Gastrocnemius medialis (tissue), 4 donors: ENCODE data around the gene RGS19. TPM values are rescaled to one million over a fixed set of nuclear protein-coding genes. Genes with fewer than 3 reads are reported as not detected.

Experiments used
- ATAC-seq, 2 donors: fragments of 150-250 bp; one replicate each; pipeline ENCODE4 v1.9.1; 2016
- DNase-seq, 2 donors: peaks; one replicate each; pipeline ENCODE4 v3.0.0-alpha.2; 2019
- H3K27ac ChIP-seq, 4 donors: fragments of 200-600 bp; sonication (generic); 1 replicate in 1 of 4; 2 replicates in 3 of 4; pipeline ENCODE4 v1.5.1; 2016 to 2018; ENCODE audit warnings: mild to moderate bottlenecking in 2 of 4, moderate library complexity in 1 of 4
- H3K27me3 ChIP-seq, 3 donors: fragments of 200-600 bp; sonication (generic) in 2 of 3; 1 replicate in 1 of 3; 2 replicates in 2 of 3; pipeline versions ENCODE4 v1.5.1 to v1.6.0; 2016 to 2019; ENCODE audit warnings: mild to moderate bottlenecking in 1 of 3, moderate library complexity in 1 of 3
- H3K36me3 ChIP-seq, 2 donors: fragments of 200-600 bp; sonication (generic) in 1 of 2; one replicate each; pipeline ENCODE4 v1.5.1; 2017 to 2018
- H3K4me1 ChIP-seq, 2 donors: fragments of 200-600 bp; sonication (generic) in 1 of 2; one replicate each; pipeline ENCODE4 v1.5.1; 2016 to 2017; ENCODE audit warnings: mild to moderate bottlenecking in 2 of 2
- H3K4me3 ChIP-seq, 4 donors: fragments of 200-600 bp; sonication (generic) in 3 of 4; 1 replicate in 1 of 4; 2 replicates in 3 of 4; pipeline ENCODE4 v1.5.1; 2016 to 2019; ENCODE audit warnings: mild to moderate bottlenecking in 2 of 4
- H3K9me3 ChIP-seq, 3 donors: fragments of 200-600 bp; sonication (generic) in 2 of 3; 1 replicate in 1 of 3; 2 replicates in 2 of 3; pipeline ENCODE4 v1.5.1; 2016 to 2019
- CTCF ChIP-seq, 5 experiments: fragments of 450-650 bp in 3 of 5; fragments of 200-600 bp in 2 of 5; sonication (generic) in 2 of 5; IDR thresholded peaks in 4 of 5; conservative IDR thresholded peaks in 1 of 5; 1 replicate in 4 of 5; 2 replicates in 1 of 5; pipeline ENCODE4 v1.5.1; 2016 to 2019; ENCODE audit warnings: antibody characterized with exemption in 5 of 5, mild to moderate bottlenecking in 3 of 5, moderate library complexity in 3 of 5
- POLR2A ChIP-seq, 2 donors: fragments of 450-650 bp; IDR thresholded peaks; one replicate each; pipeline ENCODE4 v1.6.1; 2017; ENCODE audit warnings: antibody characterized with exemption in 2 of 2, mild to moderate bottlenecking in 2 of 2, moderate library complexity in 2 of 2
- in situ Hi-C, 4 donors: fragments of 200-750 bp; cut with MboI; loops; one replicate each; pipeline versions ENCODE4 v1.15.0 to v1.8.0; 2017; ENCODE audit warnings: low sequenced_read_pairs in 4 of 4
- intact Hi-C: fragments of 100-400 bp; cut with DNase I; formaldehyde crosslinking; loops from one replicate; pipeline ENCODE4 v1.15.1; 2023; ENCODE audit warnings: low total_unique reads
- total RNA-seq, 4 donors: library from RNA; depleted of rRNA; stranded (reverse); fragments of >200 nt; gene quantifications; one replicate each; pipeline versions ENCODE4 v1.1.0 to v1.2.3, GENCODE V29; 2016

Gene RGS19
- total RNA-seq, 4 donors from 2014 or later: 0.92 to 7.7 (median 3.5) TPM

- in situ Hi-C loops (no loop called here), intact Hi-C loops (loop anchor here (1.0 to 10.0 kb wide), 4 partner anchors 21 to 438 kb away; partner anchors contain the start of genes GMEB2 and UCKL1)
- Histone ChIP-seq H3K4me3 (peak within 1 kb of the TSS; percentile 72 to 99 (median 76)), H3K9me3 (no peaks in the 10 kb centered on the region), H3K4me1 (peaks cover 10 to 24% of the 10 kb centered on the region in 2 donors), H3K36me3 (no peaks in the 10 kb centered on the region), H3K27ac (peak within 1 kb of the TSS; percentile 70 to 91 (median 79)), H3K27me3 (no peaks in the 10 kb centered on the region)
- ATAC-seq: peak; percentile 94
- no peak for TF ChIP-seq CTCF (IDR thresholded peaks at IDR 0.05 in 4 of 5, conservative IDR thresholded peaks at IDR 0.05 in 1 of 5)
- peak; percentile 63 for TF ChIP-seq POLR2A (IDR thresholded peaks at IDR 0.05)
- DNase-seq: peak; percentile 93 to 94
These were observed 16.5 kb downstream of the RGS19 start, which contains the start of gene TCEA2 for GRCh38 chr20:64062596-64063388. Gene TCEA2 (plus strand): TSS chr20:64063198. CDS start chr20:64063313, 115 bp downstream.

GRCh38 chr20:64062276-64062595 lies 17.1 kb downstream of the RGS19 start:
- no peaks in the 10 kb centered on the region for H3K27me3 ChIP-seq
- ATAC-seq: peak in 1 of 2 donors; percentile 6
- H3K36me3 ChIP-seq: no peaks in the 10 kb centered on the region
- H3K4me3 ChIP-seq: peak overlapping the region; percentile 72 to 99 (median 74)
- intact Hi-C loops (loop anchor here (1.0 to 10.0 kb wide), 4 partner anchors 21 to 437 kb away; partner anchors contain the start of genes GMEB2 and UCKL1), in situ Hi-C loops (no loop called here)
- TF ChIP-seq POLR2A (IDR thresholded peaks at IDR 0.05) (no peak), CTCF (IDR thresholded peaks at IDR 0.05 in 4 of 5, conservative IDR thresholded peaks at IDR 0.05 in 1 of 5) (no peak)
- H3K9me3 ChIP-seq: no peaks in the 10 kb centered on the region
- peaks cover 10 to 24% of the 10 kb centered on the region in 2 donors for H3K4me1 ChIP-seq
- no peak for DNase-seq
- peak overlapping the region; percentile 70 to 91 (median 78) for H3K27ac ChIP-seq

- peaks cover under 1 to 7% of the 10 kb centered on the region in 2 donors for H3K4me1 ChIP-seq
- in situ Hi-C loops: no loop called here
- no peak for TF ChIP-seq CTCF (IDR thresholded peaks at IDR 0.05 in 4 of 5, conservative IDR thresholded peaks at IDR 0.05 in 1 of 5)
- TF ChIP-seq POLR2A (IDR thresholded peaks at IDR 0.05): no peak
These were observed 20.8 kb downstream of the RGS19 start for GRCh38 chr20:64058536-64058935.

GRCh38 chr20:64057628-64058498 lies 21.5 kb downstream of the RGS19 start:
- intact Hi-C loops: no loop called here
- H3K27ac ChIP-seq: peak overlapping the region; percentile 44 to 80 (median 74)

More at GRCh38 chr20:64058536-64058935, 20.8 kb downstream of the RGS19 start:
- no peak overlapping the region for H3K27ac ChIP-seq
- DNase-seq (no peak), ATAC-seq (no peak)
- H3K27me3 ChIP-seq: peaks cover 0 to 2% (median 0%) of the 10 kb centered on the region in 3 donors
- intact Hi-C loops: no loop called here
- no peak overlapping the region for H3K4me3 ChIP-seq
- no peaks in the 10 kb centered on the region for H3K36me3 ChIP-seq
- no peaks in the 10 kb centered on the region for H3K9me3 ChIP-seq

More at GRCh38 chr20:64057628-64058498, 21.5 kb downstream of the RGS19 start:
- H3K4me1 ChIP-seq: peaks cover 0 to 4% of the 10 kb centered on the region in 2 donors
- H3K4me3 ChIP-seq: peak overlapping the region; percentile 1 to 37 (median 26)
- DNase-seq (peak; percentile 35 to 41), ATAC-seq (peak; percentile 33 to 42)
- TF ChIP-seq CTCF (IDR thresholded peaks at IDR 0.05 in 4 of 5, conservative IDR thresholded peaks at IDR 0.05 in 1 of 5): peak; percentile 45 to 87 (median 75)
- TF ChIP-seq POLR2A (IDR thresholded peaks at IDR 0.05): no peak
- in situ Hi-C loops: no loop called here
- no peaks in the 10 kb centered on the region for H3K9me3 ChIP-seq
- peaks cover 0 to 2% (median 0%) of the 10 kb centered on the region in 3 donors for H3K27me3 ChIP-seq
- no peaks in the 10 kb centered on the region for H3K36me3 ChIP-seq
